ENCODE measurements around the gene TRPT1. TPM values are rescaled to one million over a fixed set of nuclear protein-coding genes. Genes with fewer than 3 reads are reported as not detected.
A peak's percentile ranks its signal among the peaks of the same experiment; 100 is the strongest.

The TRPT1 gene
- total RNA-seq, 1 donor from 2014 or later: 39.7 TPM

DNA sequence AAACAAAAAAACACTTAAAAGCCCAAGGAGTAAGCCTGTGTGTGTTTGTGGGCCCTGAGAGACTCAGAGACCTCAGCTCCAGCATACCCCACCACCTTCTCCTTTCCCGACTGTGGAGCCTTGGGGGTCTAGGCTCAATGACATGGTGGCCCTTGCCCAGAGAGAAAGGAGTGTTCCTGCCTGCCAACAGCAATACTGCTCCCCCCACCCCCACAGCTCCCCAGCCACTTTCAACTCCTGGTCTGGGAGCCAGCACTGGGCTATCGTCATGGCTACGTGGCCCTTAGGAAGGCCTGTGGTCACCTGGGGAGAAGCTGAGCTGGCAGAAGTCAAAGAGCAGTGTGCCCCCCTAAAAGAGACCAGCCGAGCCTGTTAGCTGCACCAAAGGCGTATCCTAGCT lies 18.1 kb upstream of the TRPT1 start:
- peak overlapping the region; percentile 22 for H3K4me3 Mint-ChIP-seq (ENCODE audit: unreplicated experiment)
- H3K27me3 Mint-ChIP-seq (ENCODE audit: unreplicated experiment): no peaks in the 10 kb centered on the region
- H3K36me3 Mint-ChIP-seq (ENCODE audit: unreplicated experiment): peaks cover 12% of the 10 kb centered on the region
- H3K4me1 Mint-ChIP-seq (ENCODE audit: unreplicated experiment): peaks cover 40% of the 10 kb centered on the region
- no peak for DNase-seq (ENCODE audit: extremely low spot score, unreplicated experiment)
- H3K27ac Mint-ChIP-seq (ENCODE audit: unreplicated experiment): peak overlapping the region; percentile 47
- no peaks in the 10 kb centered on the region for H3K9me3 Mint-ChIP-seq (ENCODE audit: unreplicated experiment)
- TF ChIP-seq, protein P1, sequence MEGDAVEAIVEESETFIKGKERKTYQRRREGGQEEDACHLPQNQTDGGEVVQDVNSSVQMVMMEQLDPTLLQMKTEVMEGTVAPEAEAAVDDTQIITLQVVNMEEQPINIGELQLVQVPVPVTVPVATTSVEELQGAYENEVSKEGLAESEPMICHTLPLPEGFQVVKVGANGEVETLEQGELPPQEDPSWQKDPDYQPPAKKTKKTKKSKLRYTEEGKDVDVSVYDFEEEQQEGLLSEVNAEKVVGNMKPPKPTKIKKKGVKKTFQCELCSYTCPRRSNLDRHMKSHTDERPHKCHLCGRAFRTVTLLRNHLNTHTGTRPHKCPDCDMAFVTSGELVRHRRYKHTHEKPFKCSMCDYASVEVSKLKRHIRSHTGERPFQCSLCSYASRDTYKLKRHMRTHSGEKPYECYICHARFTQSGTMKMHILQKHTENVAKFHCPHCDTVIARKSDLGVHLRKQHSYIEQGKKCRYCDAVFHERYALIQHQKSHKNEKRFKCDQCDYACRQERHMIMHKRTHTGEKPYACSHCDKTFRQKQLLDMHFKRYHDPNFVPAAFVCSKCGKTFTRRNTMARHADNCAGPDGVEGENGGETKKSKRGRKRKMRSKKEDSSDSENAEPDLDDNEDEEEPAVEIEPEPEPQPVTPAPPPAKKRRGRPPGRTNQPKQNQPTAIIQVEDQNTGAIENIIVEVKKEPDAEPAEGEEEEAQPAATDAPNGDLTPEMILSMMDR (IDR thresholded peaks at IDR 0.05): no peak

DNA sequence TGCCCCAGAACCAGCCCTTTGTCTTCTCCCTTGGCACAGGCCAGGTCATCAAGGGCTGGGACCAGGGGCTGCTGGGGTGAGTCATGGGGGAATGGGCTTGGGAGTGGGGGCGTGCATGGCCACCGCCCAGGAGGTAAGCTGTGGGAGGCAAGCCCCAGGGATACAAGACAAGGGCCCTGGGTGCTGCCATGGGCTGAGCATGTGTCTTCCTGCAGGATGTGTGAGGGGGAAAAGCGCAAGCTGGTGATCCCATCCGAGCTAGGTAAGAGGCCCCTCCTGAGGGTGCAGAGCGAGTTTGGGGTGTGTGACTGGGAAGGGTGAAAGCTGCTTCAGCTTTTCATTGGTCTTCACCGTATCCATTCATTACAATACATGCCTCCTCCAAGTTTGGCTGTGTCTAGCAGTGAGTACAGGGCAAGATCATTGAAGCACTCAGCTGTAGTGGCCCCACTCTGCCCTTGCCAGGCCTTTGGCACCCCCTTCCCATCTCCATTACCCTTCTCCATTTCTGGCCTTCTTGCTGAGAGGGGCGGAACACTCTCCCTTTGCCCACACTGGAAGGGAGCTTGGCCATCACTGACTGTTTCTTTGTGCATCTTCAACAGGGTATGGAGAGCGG lies 17.4 kb upstream of the TRPT1 start:
- Mint-ChIP-seq H3K4me3 (ENCODE audit: unreplicated experiment) (peak overlapping the region; percentile 53), H3K27ac (ENCODE audit: unreplicated experiment) (peak overlapping the region; percentile 6), H3K4me1 (ENCODE audit: unreplicated experiment) (peaks cover 40% of the 10 kb centered on the region), H3K9me3 (ENCODE audit: unreplicated experiment) (no peaks in the 10 kb centered on the region), H3K27me3 (ENCODE audit: unreplicated experiment) (no peaks in the 10 kb centered on the region), H3K36me3 (ENCODE audit: unreplicated experiment) (peaks cover 12% of the 10 kb centered on the region)
- no peak for DNase-seq (ENCODE audit: extremely low spot score, unreplicated experiment)
- TF ChIP-seq, protein P1 (IDR thresholded peaks at IDR 0.05): no peak

- DNase-seq (ENCODE audit: extremely low spot score, unreplicated experiment): no peak
- peak overlapping the region; percentile 96 for H3K27ac Mint-ChIP-seq (ENCODE audit: unreplicated experiment)
- no peaks in the 10 kb centered on the region for H3K27me3 Mint-ChIP-seq (ENCODE audit: unreplicated experiment)
- peak overlapping the region; percentile 91 for H3K4me3 Mint-ChIP-seq (ENCODE audit: unreplicated experiment)
- H3K36me3 Mint-ChIP-seq (ENCODE audit: unreplicated experiment): peaks cover 12% of the 10 kb centered on the region
- TF ChIP-seq, protein P1 (IDR thresholded peaks at IDR 0.05): no peak
- H3K9me3 Mint-ChIP-seq (ENCODE audit: unreplicated experiment): no peaks in the 10 kb centered on the region
- peaks cover 37% of the 10 kb centered on the region for H3K4me1 Mint-ChIP-seq (ENCODE audit: unreplicated experiment)
Measured at GRCh38 chr11:64241491-64242374, 15.7 kb upstream of the TRPT1 start.

DNA sequence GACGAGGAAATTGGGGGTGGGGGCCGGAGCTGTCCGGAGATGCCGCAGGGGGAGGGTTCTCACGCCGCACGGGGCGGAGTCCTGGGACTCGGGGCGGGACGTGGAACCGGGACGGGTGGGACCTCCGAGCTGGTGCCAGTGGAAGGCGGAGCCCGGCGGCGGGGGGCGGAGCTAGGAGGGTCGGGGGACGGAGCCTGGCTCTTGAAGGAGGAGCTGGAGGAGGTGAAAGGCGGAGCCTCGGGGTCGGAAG lies 15.2 kb upstream of the TRPT1 start:
- peak overlapping the region; percentile 96 for H3K27ac Mint-ChIP-seq (ENCODE audit: unreplicated experiment)

More for the DNA sequence above, 15.2 kb upstream of the TRPT1 start:
- Mint-ChIP-seq H3K9me3 (ENCODE audit: unreplicated experiment) (no peaks in the 10 kb centered on the region), H3K4me1 (ENCODE audit: unreplicated experiment) (peaks cover 37% of the 10 kb centered on the region), H3K27me3 (ENCODE audit: unreplicated experiment) (no peaks in the 10 kb centered on the region), H3K36me3 (ENCODE audit: unreplicated experiment) (peaks cover 12% of the 10 kb centered on the region), H3K4me3 (ENCODE audit: unreplicated experiment) (peak overlapping the region; percentile 91)
- peak; percentile 100 for DNase-seq (ENCODE audit: extremely low spot score, unreplicated experiment)
- TF ChIP-seq, protein P1 (IDR thresholded peaks at IDR 0.05): no peak

Data from osteocyte (in vitro differentiated cells).